ENCODE measurements around the gene STBD1.

DNA sequence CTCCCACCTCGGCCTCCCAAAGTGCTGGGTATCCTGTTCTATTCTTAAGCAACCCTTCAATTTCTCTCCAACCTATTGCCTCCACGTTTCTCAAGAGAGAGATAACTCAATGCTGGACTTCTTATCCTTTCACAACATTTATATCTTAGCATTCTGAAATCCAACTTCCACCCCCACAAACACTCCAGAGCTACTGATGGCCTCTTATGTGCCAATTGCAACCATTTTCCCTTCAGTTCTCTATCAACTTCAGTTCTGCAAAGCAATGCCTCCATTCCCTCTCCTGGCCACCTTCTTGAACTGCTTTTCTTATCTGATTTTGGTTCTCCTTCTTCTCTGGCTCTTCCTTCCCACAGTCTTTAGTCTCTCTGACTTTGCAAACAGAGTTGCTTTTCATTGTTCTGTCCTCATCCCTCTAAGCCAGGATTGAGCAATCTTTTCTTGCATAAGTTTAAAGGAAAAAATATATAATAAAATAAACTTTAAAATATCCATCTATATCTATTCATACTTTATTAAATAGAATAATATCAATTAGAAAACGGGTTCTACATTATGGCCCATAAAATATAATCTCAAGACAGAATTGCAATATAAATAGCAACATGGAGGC lies 3.6 kb upstream of the STBD1 start:
- TF ChIP-seq CTCF (conservative IDR thresholded peaks at IDR 0.05) (no peak), ZFX (IDR thresholded peaks at IDR 0.05) (no peak)

Measured in C4-2B (cell line).